ENCODE data around the gene PLA2G4A. TPM values are rescaled to one million over a fixed set of nuclear protein-coding genes. Genes with fewer than 3 reads are reported as not detected.

PLA2G4A gene
- total RNA-seq, 6 experiments from 2014 or later, result 0.25 to 0.90 (median 0.45) TPM

- Mint-ChIP-seq H3K27ac (no peak overlapping the region), H3K27me3 (ENCODE audit: insufficient read depth) (no peaks in the 10 kb centered on the region), H3K36me3 (ENCODE audit: low read depth) (no peaks in the 10 kb centered on the region), H3K9me3 (no peaks in the 10 kb centered on the region), H3K4me3 (no peak overlapping the region), H3K4me1 (ENCODE audit: low read depth) (peaks cover 16% of the 10 kb centered on the region)
- no peak for DNase-seq
- no peak for TF ChIP-seq CTCF (IDR thresholded peaks at IDR 0.05)
Observed at GRCh38 chr1:186831168-186831567, 2.4 kb downstream of the PLA2G4A start.

DNA sequence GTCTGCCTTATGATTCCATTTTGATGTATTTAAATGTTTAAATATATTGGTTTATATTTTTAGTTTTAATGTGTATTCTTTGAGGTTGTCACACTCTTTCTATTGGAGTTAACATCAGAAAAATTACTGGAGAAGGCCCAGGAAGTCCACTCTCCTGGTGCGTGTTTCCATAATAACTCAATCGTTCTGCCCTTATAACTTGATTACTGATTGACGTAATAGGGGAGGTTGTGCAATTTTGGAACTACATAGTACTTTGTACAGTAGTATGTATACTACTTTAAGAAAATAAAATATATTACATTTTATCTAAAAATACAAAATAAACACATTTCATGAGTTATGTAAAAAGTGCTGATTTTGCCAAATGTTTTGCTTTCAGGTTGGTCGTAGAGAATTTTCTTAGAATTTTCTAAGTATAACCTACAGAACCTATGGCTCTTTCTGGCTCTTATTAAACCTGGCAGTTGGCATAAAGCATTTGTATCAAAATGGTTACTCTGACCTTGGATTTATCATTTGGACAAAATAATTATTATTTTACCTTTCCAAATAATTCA, 5.7 kb downstream of the PLA2G4A start:
- no peak for DNase-seq
- H3K9me3 Mint-ChIP-seq, result no peaks in the 10 kb centered on the region
- no peaks in the 10 kb centered on the region for H3K27me3 Mint-ChIP-seq (ENCODE audit: insufficient read depth)
- H3K36me3 Mint-ChIP-seq (ENCODE audit: low read depth), result no peaks in the 10 kb centered on the region
- no peak overlapping the region for H3K27ac Mint-ChIP-seq
- no peak for TF ChIP-seq CTCF (IDR thresholded peaks at IDR 0.05)
- H3K4me1 Mint-ChIP-seq (ENCODE audit: low read depth), result peaks cover 5% of the 10 kb centered on the region
- H3K4me3 Mint-ChIP-seq, result no peak overlapping the region

- H3K9me3 Mint-ChIP-seq, result no peaks in the 10 kb centered on the region
- H3K4me3 Mint-ChIP-seq, result no peak overlapping the region
- H3K4me1 Mint-ChIP-seq (ENCODE audit: low read depth), result no peaks in the 10 kb centered on the region
- H3K27me3 Mint-ChIP-seq (ENCODE audit: insufficient read depth), result no peaks in the 10 kb centered on the region
- H3K27ac Mint-ChIP-seq, result no peak overlapping the region
- no peak for DNase-seq
- no peaks in the 10 kb centered on the region for H3K36me3 Mint-ChIP-seq (ENCODE audit: low read depth)
- no peak for TF ChIP-seq CTCF (IDR thresholded peaks at IDR 0.05)
Observed at GRCh38 chr1:186835448-186835847, 6.7 kb downstream of the PLA2G4A start.

GRCh38 chr1:186837806-186838205, 9.1 kb downstream of the PLA2G4A start:
- no peak overlapping the region for H3K4me3 Mint-ChIP-seq
- H3K4me1 Mint-ChIP-seq (ENCODE audit: low read depth), result no peaks in the 10 kb centered on the region
- TF ChIP-seq CTCF (IDR thresholded peaks at IDR 0.05), result no peak
- H3K27me3 Mint-ChIP-seq (ENCODE audit: insufficient read depth), result no peaks in the 10 kb centered on the region
- no peak for DNase-seq
- no peaks in the 10 kb centered on the region for H3K36me3 Mint-ChIP-seq (ENCODE audit: low read depth)
- H3K27ac Mint-ChIP-seq, result no peak overlapping the region
- no peaks in the 10 kb centered on the region for H3K9me3 Mint-ChIP-seq

DNA sequence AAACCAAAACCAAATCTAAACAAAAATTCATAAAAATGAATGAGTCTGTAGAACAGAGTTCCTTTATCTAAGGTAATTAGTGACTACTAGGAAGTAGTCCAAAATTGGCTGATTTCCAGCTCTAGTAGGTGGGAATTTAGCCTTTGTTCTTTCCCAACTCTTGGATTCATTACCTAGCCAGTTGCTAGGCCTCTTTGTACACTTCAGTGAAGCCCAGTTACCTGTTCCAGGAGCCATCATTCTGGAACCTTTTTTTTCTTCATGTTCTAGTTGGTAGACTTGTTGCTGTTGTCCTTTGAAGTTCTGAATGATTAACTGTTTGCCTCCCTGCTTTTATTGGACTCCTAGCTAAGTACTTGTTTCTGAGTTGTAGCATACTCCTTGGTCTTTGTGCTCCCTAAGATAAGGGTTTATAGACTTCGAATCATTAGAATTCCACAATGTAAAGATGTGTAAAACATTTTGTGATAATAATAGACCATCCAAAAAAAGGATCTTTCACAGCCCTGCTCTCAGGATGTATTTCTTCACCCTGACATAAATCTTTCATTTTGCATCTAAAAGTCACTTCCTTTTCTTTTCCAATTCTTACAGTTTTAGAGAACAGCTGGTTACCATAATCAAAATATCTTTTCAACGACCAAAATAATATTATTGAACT, 9.8 kb downstream of the PLA2G4A start:
- no peaks in the 10 kb centered on the region for H3K27me3 Mint-ChIP-seq (ENCODE audit: insufficient read depth)
- no peak for TF ChIP-seq CTCF (IDR thresholded peaks at IDR 0.05)
- no peak overlapping the region for H3K4me3 Mint-ChIP-seq
- DNase-seq, result no peak
- no peaks in the 10 kb centered on the region for H3K36me3 Mint-ChIP-seq (ENCODE audit: low read depth)
- H3K9me3 Mint-ChIP-seq, result no peaks in the 10 kb centered on the region
- no peaks in the 10 kb centered on the region for H3K4me1 Mint-ChIP-seq (ENCODE audit: low read depth)
- H3K27ac Mint-ChIP-seq, result no peak overlapping the region

Measured in HFFc6 (cell line).